ENCODE results near the gene SMYD5. TPM values are rescaled to one million over a fixed set of nuclear protein-coding genes. Genes with fewer than 3 reads are reported as not detected.

SMYD5 gene
- total and polyA plus RNA-seq, 4 donors: 10.8 to 19.5 (median 15.9) TPM

GRCh38 chr2:73253901-73254300 is 39.9 kb downstream of the SMYD5 start:
- ATAC-seq (ENCODE audit: insufficient read depth, low FRiP score) (no peak), DNase-seq (no peak)
- peaks cover 28 to 48% (median 43%) of the 10 kb centered on the region in 4 donors for H3K36me3 ChIP-seq (ENCODE audit: control insufficient read depth in 4 of 4, insufficient read depth in 4 of 4, low read length in 4 of 4)

GRCh38 chr2:73254343-73255006 is 40.4 kb downstream of the SMYD5 start:
- Histone ChIP-seq H3K4me1 (ENCODE audit: control insufficient read depth in 5 of 5, insufficient read depth in 5 of 5, low read length in 5 of 5) (no peaks in the 10 kb centered on the region), H3K27ac (ENCODE audit: low read depth in 1 of 2, low read length in 1 of 2) (no peak overlapping the region), H3K4me3 (no peak overlapping the region), H3K36me3 (ENCODE audit: control insufficient read depth in 4 of 4, insufficient read depth in 4 of 4, low read length in 4 of 4) (peaks cover 23 to 42% (median 39%) of the 10 kb centered on the region in 4 donors), H3K27me3 (ENCODE audit: control insufficient read depth in 3 of 3, insufficient read depth in 3 of 3, low read length in 2 of 3) (no peaks in the 10 kb centered on the region), H3K9ac (ENCODE audit: insufficient read depth in 1 of 2, low read length in 2 of 2) (no peak overlapping the region), H3K9me3 (ENCODE audit: control insufficient read depth in 4 of 4, insufficient read depth in 3 of 4, low read length in 3 of 4) (no peaks in the 10 kb centered on the region)
- TF ChIP-seq CTCF (IDR thresholded peaks at IDR 0.05; ENCODE audit: control extremely low read depth, extremely low read depth): no peak
- ATAC-seq (ENCODE audit: insufficient read depth, low FRiP score) (peak; percentile 28), DNase-seq (no peak)
- WGBS, 2 donors: 90% methylated on average over 7 of the region's 7 CpGs

More at GRCh38 chr2:73253901-73254300, 39.9 kb downstream of the SMYD5 start:
- H3K9ac ChIP-seq (ENCODE audit: insufficient read depth in 1 of 2, low read length in 2 of 2): no peak overlapping the region
- H3K27me3 ChIP-seq (ENCODE audit: control insufficient read depth in 3 of 3, insufficient read depth in 3 of 3, low read length in 2 of 3): no peaks in the 10 kb centered on the region
- no peaks in the 10 kb centered on the region for H3K9me3 ChIP-seq (ENCODE audit: control insufficient read depth in 4 of 4, insufficient read depth in 3 of 4, low read length in 3 of 4)
- no peak overlapping the region for H3K4me3 ChIP-seq
- WGBS, 2 donors: 91 to 95% methylated on average over 3 of the region's 3 CpGs
- no peaks in the 10 kb centered on the region for H3K4me1 ChIP-seq (ENCODE audit: control insufficient read depth in 5 of 5, insufficient read depth in 5 of 5, low read length in 5 of 5)
- no peak overlapping the region for H3K27ac ChIP-seq (ENCODE audit: low read depth in 1 of 2, low read length in 1 of 2)
- TF ChIP-seq CTCF (IDR thresholded peaks at IDR 0.05; ENCODE audit: control extremely low read depth, extremely low read depth): no peak

GRCh38 chr2:73255007-73255644 is 41.1 kb downstream of the SMYD5 start:
- no peak for DNase-seq
- no peaks in the 10 kb centered on the region for H3K9me3 ChIP-seq (ENCODE audit: control insufficient read depth in 4 of 4, insufficient read depth in 3 of 4, low read length in 3 of 4)
- no peak overlapping the region for H3K4me3 ChIP-seq
- 67 to 78% methylated on average over 4 of the region's 4 CpGs for WGBS, 2 donors
- ATAC-seq (ENCODE audit: insufficient read depth, low FRiP score): no peak
- peaks cover 16 to 35% (median 33%) of the 10 kb centered on the region in 4 donors for H3K36me3 ChIP-seq (ENCODE audit: control insufficient read depth in 4 of 4, insufficient read depth in 4 of 4, low read length in 4 of 4)
- no peaks in the 10 kb centered on the region for H3K4me1 ChIP-seq (ENCODE audit: control insufficient read depth in 5 of 5, insufficient read depth in 5 of 5, low read length in 5 of 5)
- no peaks in the 10 kb centered on the region for H3K27me3 ChIP-seq (ENCODE audit: control insufficient read depth in 3 of 3, insufficient read depth in 3 of 3, low read length in 2 of 3)
- TF ChIP-seq CTCF (IDR thresholded peaks at IDR 0.05; ENCODE audit: control extremely low read depth, extremely low read depth): no peak
- no peak overlapping the region for H3K27ac ChIP-seq (ENCODE audit: low read depth in 1 of 2, low read length in 1 of 2)
- no peak overlapping the region for H3K9ac ChIP-seq (ENCODE audit: insufficient read depth in 1 of 2, low read length in 2 of 2)
